HL-60 (cell line): ENCODE results near the gene KCND2.

Source experiments
- DNase-seq, 2 experiments: peaks; one replicate each; pipeline ENCODE4 v3.0.0-alpha.2; 2010 to 2020; ENCODE audit warnings: low read depth in 1 of 2, low spot score in 1 of 2
- H3K27ac ChIP-seq: fragments of 250-450 bp; sonication (Bioruptor Pico); replicated peaks from 2 replicates; pipeline ENCODE4 v1.5.1; 2020; ENCODE audit warnings: mild to moderate bottlenecking, moderate library complexity
- H3K27me3 ChIP-seq: fragments of 250-450 bp; sonication (Bioruptor Pico); 2 replicates; pipeline ENCODE4 v1.5.1; 2021; ENCODE audit warnings: mild to moderate bottlenecking, moderate library complexity; ENCODE audit not compliant: insufficient read depth, poor library complexity, severe bottlenecking
- H3K4me3 ChIP-seq: replicated peaks from 2 replicates; pipeline ENCODE4 v1.5.1; 2011; ENCODE audit warnings: mild to moderate bottlenecking, control low read depth, low read length; ENCODE audit not compliant: insufficient read depth
- CTCF ChIP-seq: IDR thresholded peaks from one replicate; pipeline ENCODE4 v1.5.1; 2011; ENCODE audit warnings: low read length, control low read depth, inconsistent platforms; ENCODE audit not compliant: insufficient read depth
- GABPA ChIP-seq: IDR thresholded peaks from 2 replicates; pipeline ENCODE4 v1.6.1; 2012; ENCODE audit warnings: low read depth
- POLR2AphosphoS5 ChIP-seq: IDR thresholded peaks from 2 replicates; pipeline ENCODE4 v1.6.1; 2012; ENCODE audit warnings: low read depth
- SPI1 ChIP-seq: IDR thresholded peaks from 2 replicates; pipeline ENCODE4 v1.6.1; 2012; ENCODE audit warnings: low read depth, mild to moderate bottlenecking, borderline replicate concordance
- TF ChIP-seq, protein P1 (sequence below): IDR thresholded peaks from 2 replicates; pipeline ENCODE4 v1.6.1; 2012; ENCODE audit warnings: low read depth; ENCODE audit not compliant: insufficient replicate concordance

KCND2 gene

GRCh38 chr7:120445276-120445675 lies 172.3 kb downstream of the KCND2 start:
- TF ChIP-seq CTCF (no peak), GABPA (no peak), POLR2AphosphoS5 (no peak), SPI1 (no peak)
- TF ChIP-seq, protein P1, sequence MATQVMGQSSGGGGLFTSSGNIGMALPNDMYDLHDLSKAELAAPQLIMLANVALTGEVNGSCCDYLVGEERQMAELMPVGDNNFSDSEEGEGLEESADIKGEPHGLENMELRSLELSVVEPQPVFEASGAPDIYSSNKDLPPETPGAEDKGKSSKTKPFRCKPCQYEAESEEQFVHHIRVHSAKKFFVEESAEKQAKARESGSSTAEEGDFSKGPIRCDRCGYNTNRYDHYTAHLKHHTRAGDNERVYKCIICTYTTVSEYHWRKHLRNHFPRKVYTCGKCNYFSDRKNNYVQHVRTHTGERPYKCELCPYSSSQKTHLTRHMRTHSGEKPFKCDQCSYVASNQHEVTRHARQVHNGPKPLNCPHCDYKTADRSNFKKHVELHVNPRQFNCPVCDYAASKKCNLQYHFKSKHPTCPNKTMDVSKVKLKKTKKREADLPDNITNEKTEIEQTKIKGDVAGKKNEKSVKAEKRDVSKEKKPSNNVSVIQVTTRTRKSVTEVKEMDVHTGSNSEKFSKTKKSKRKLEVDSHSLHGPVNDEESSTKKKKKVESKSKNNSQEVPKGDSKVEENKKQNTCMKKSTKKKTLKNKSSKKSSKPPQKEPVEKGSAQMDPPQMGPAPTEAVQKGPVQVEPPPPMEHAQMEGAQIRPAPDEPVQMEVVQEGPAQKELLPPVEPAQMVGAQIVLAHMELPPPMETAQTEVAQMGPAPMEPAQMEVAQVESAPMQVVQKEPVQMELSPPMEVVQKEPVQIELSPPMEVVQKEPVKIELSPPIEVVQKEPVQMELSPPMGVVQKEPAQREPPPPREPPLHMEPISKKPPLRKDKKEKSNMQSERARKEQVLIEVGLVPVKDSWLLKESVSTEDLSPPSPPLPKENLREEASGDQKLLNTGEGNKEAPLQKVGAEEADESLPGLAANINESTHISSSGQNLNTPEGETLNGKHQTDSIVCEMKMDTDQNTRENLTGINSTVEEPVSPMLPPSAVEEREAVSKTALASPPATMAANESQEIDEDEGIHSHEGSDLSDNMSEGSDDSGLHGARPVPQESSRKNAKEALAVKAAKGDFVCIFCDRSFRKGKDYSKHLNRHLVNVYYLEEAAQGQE, result no peak
- H3K4me3 ChIP-seq, result no peak overlapping the region
- DNase-seq, result no peak

DNA sequence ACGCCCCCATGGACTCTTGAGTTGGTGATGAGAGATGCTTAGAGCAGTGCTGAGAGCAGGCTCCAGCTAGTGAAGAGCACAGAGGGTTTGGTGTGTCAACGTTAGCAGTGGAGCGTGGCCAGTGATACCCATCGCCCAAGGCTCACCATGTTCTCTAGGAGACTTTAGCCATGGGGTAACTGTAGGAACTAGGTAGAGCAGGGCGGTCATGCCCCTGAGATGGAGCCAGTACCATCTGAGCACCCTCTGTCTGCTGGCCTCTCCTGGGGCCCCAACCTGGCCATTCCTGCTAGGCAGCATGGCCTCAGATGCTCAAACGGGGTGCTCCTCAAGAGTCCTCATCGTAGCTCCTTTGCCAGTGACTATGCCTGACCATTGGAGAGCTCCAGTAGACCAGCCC lies 179.7 kb downstream of the KCND2 start:
- Histone ChIP-seq H3K27ac (no peak overlapping the region), H3K27me3 (no peaks in the 10 kb centered on the region), H3K4me3 (no peak overlapping the region)
- DNase-seq, result no peak
- TF ChIP-seq POLR2AphosphoS5 (no peak), GABPA (no peak), SPI1 (no peak), CTCF (no peak)
- TF ChIP-seq, protein P1, result no peak

More at GRCh38 chr7:120445276-120445675, 172.3 kb downstream of the KCND2 start:
- H3K27me3 ChIP-seq, result no peaks in the 10 kb centered on the region
- no peak overlapping the region for H3K27ac ChIP-seq

DNA sequence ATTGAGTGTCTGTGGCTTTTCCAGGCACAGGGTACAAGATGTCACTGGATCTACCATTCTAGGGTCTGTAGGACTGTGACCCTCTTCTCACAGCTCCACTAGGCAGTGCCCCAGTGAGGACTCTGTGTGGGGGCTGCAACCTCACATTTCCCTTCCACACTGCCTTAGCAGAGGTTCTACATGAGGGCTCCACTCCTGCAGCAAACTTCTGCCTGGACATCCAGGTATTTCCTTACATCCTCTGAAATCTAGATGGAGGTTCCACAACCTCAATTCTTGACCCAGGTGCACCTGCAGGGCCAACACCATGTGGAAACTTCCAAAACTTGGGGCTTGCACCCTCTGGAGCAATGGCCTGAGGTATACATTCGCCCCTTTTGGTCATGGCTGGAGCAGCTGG lies 183.7 kb downstream of the KCND2 start:
- no peaks in the 10 kb centered on the region for H3K27me3 ChIP-seq
- no peak overlapping the region for H3K4me3 ChIP-seq
- H3K27ac ChIP-seq, result no peak overlapping the region
- DNase-seq, result no peak
- TF ChIP-seq GABPA (no peak), POLR2AphosphoS5 (no peak), SPI1 (no peak), CTCF (no peak)
- TF ChIP-seq, protein P1, result no peak
